Neural cell (in vitro differentiated cells): ENCODE data around the gene MPHOSPH9. TPM values are rescaled to one million over a fixed set of nuclear protein-coding genes. Genes with fewer than 3 reads are reported as not detected.

Experiments used
- H2AFZ ChIP-seq: fragments of 200-600, 300-800 bp; sonication (generic), shearing (Covaris generic); 2 replicates; pipeline ENCODE4 v1.6.0; 2014; ENCODE audit warnings: low read depth, mild to moderate bottlenecking, antibody characterized with exemption, low read length, moderate library complexity
- H3F3A ChIP-seq: fragments of 200-600 bp; shearing (Covaris generic); 2 replicates; pipeline ENCODE4 v1.6.1; 2016; ENCODE audit warnings: mild to moderate bottlenecking, moderate library complexity, mixed read lengths, antibody characterized with exemption, low read length; ENCODE audit not compliant: insufficient read depth, poor library complexity, severe bottlenecking
- H3K27ac ChIP-seq: fragments of 200-600, 300-800 bp; sonication (generic), shearing (Covaris generic); 2 replicates; pipeline ENCODE4 v1.5.1; 2014; ENCODE audit warnings: mild to moderate bottlenecking, low read length, moderate library complexity
- H3K27me3 ChIP-seq: fragments of 300-800, 200-600 bp; sonication (generic), shearing (Covaris generic); 2 replicates; pipeline ENCODE4 v1.6.0; 2014; ENCODE audit warnings: mild to moderate bottlenecking, low read depth, low read length, moderate library complexity; ENCODE audit not compliant: insufficient read depth
- H3K36me3 ChIP-seq: fragments of 300-800, 200-600 bp; sonication (generic), shearing (Covaris generic); 2 replicates; pipeline ENCODE4 v1.5.1; 2014; ENCODE audit warnings: mild to moderate bottlenecking, antibody characterized with exemption, low read length, moderate library complexity; ENCODE audit not compliant: insufficient read depth
- H3K4me2 ChIP-seq: fragments of 300-800, 200-600 bp; sonication (generic), shearing (Covaris generic); 2 replicates; pipeline ENCODE4 v1.6.0; 2014; ENCODE audit warnings: mild to moderate bottlenecking, low read length
- H3K4me3 ChIP-seq: fragments of 300-800, 200-600 bp; sonication (generic), shearing (Covaris generic); 2 replicates; pipeline ENCODE4 v1.5.1; 2014; ENCODE audit warnings: mild to moderate bottlenecking, low read length, moderate library complexity
- H3K79me2 ChIP-seq: fragments of 200-600 bp; shearing (Covaris generic); replicated peaks from 2 replicates; pipeline ENCODE4 v1.6.0; 2014; ENCODE audit warnings: mild to moderate bottlenecking, low read length, moderate library complexity; ENCODE audit not compliant: insufficient read depth
- H3K9ac ChIP-seq: fragments of 300-800, 200-600 bp; sonication (generic), shearing (Covaris generic); 2 replicates; pipeline ENCODE4 v1.6.1; 2016; ENCODE audit warnings: mild to moderate bottlenecking, low read length, mixed read lengths
- H3K9me2 ChIP-seq: fragments of 200-600 bp; shearing (Covaris generic); 2 replicates; pipeline ENCODE4 v1.6.1; 2016; ENCODE audit warnings: mild to moderate bottlenecking, low read length, mixed read lengths; ENCODE audit not compliant: insufficient read depth
- H3K9me3 ChIP-seq: fragments of 200-600, 300-800 bp; sonication (generic), shearing (Covaris generic); 2 replicates; pipeline ENCODE4 v1.6.1; 2016; ENCODE audit warnings: mild to moderate bottlenecking, mixed run types, low read length, moderate library complexity, mixed read lengths
- H4K20me1 ChIP-seq: fragments of 200-600 bp; shearing (Covaris generic); 2 replicates; pipeline ENCODE4 v1.6.1; 2016; ENCODE audit warnings: mild to moderate bottlenecking, mixed run types; ENCODE audit not compliant: insufficient read depth
- CTCF ChIP-seq: fragments of 450-650 bp; IDR thresholded peaks from 2 replicates; pipeline ENCODE4 v1.5.1; 2014; ENCODE audit warnings: antibody characterized with exemption, mild to moderate bottlenecking, moderate library complexity; ENCODE audit not compliant: poor library complexity, severe bottlenecking
- EP300 ChIP-seq: fragments of 450-650 bp; conservative IDR thresholded peaks from 2 replicates; pipeline ENCODE4 v1.6.1; 2014; ENCODE audit warnings: antibody characterized with exemption, mild to moderate bottlenecking, moderate library complexity; ENCODE audit not compliant: poor library complexity, severe bottlenecking
- EZH2 ChIP-seq: fragments of 200-600, 300-800 bp; shearing (Covaris generic), sonication (generic); IDR thresholded peaks from 2 replicates; pipeline ENCODE4 v1.6.1; 2014; ENCODE audit warnings: antibody characterized with exemption, low read length, borderline replicate concordance, mild to moderate bottlenecking; ENCODE audit not compliant: insufficient read depth, poor library complexity, severe bottlenecking
- MXI1 ChIP-seq: fragments of 450-650 bp; conservative IDR thresholded peaks from 2 replicates; pipeline ENCODE4 v1.6.1; 2014; ENCODE audit warnings: antibody characterized with exemption, mild to moderate bottlenecking; ENCODE audit not compliant: poor library complexity, severe bottlenecking
- POLR2AphosphoS5 ChIP-seq: IDR thresholded peaks from 2 replicates; pipeline ENCODE4 v1.6.1; 2012
- RAD21 ChIP-seq: fragments of 450-650 bp; conservative IDR thresholded peaks from 2 replicates; pipeline ENCODE4 v1.6.1; 2014; ENCODE audit warnings: antibody characterized with exemption, mild to moderate bottlenecking, moderate library complexity
- REST ChIP-seq: IDR thresholded peaks from 2 replicates; pipeline ENCODE4 v1.6.1; 2012; ENCODE audit warnings: borderline replicate concordance
- SMC3 ChIP-seq: fragments of 450-650 bp; conservative IDR thresholded peaks from 2 replicates; pipeline ENCODE4 v1.6.1; 2014; ENCODE audit warnings: antibody characterized with exemption, mild to moderate bottlenecking, moderate library complexity; ENCODE audit not compliant: poor library complexity
- TAF1 ChIP-seq: IDR thresholded peaks from 2 replicates; pipeline ENCODE4 v1.6.1; 2012; ENCODE audit warnings: low read depth
- polyA minus RNA-seq: library from RNA; depleted of rRNA, polyadenylated mRNA; stranded (reverse); fragments of >200 nt; gene quantifications from 2 replicates; pipeline ENCODE4 v1.2.3, GENCODE V29; 2014
- polyA plus RNA-seq: library from polyadenylated mRNA; depleted of rRNA; stranded (reverse); fragments of >200 nt; gene quantifications from 2 replicates; pipeline ENCODE4 v1.2.3, GENCODE V29; 2014

The MPHOSPH9 gene
- polyA plus RNA-seq (59.1 and 66.8 TPM in 2 replicates), polyA minus RNA-seq (139 and 155 TPM in 2 replicates)

- Histone ChIP-seq H3K9me2 (no peaks in the 10 kb centered on the region), H3K27ac (peak within 1 kb of the TSS; percentile 87), H4K20me1 (no peaks in the 10 kb centered on the region), H2AFZ (peak within 1 kb of the TSS; percentile 86), H3K9ac (peak within 1 kb of the TSS; percentile 83), H3K4me3 (peak within 1 kb of the TSS; percentile 82), H3K4me2 (peak within 1 kb of the TSS; percentile 87), H3K79me2 (peaks cover 53% of the 10 kb centered on the region), H3K36me3 (no peaks in the 10 kb centered on the region), H3K27me3 (no peaks in the 10 kb centered on the region), H3F3A (no peaks in the 10 kb centered on the region), H3K9me3 (no peaks in the 10 kb centered on the region)
- TF ChIP-seq MXI1 (peak; percentile 87), POLR2AphosphoS5 (peak; percentile 98), REST (peak; percentile 95), EZH2 (no peak), EP300 (peak; percentile 67), TAF1 (peak; percentile 95), SMC3 (peak; percentile 42), CTCF (no peak), RAD21 (peak; percentile 23)
Observed at GRCh38 chr12:123232807-123233504, at the start of gene MPHOSPH9, which contains the start of gene MTRFR. MPHOSPH9 (minus strand) TSS chr12:123233141; CDS start chr12:123230364, 2,777 bp downstream. MTRFR (plus strand) TSS chr12:123233436; CDS start chr12:123253675, 20,239 bp downstream.

GRCh38 chr12:123282111-123282510 is 49.2 kb upstream of the MPHOSPH9 start:
- TF ChIP-seq EP300 (no peak), EZH2 (no peak), TAF1 (no peak), POLR2AphosphoS5 (no peak), SMC3 (no peak), CTCF (no peak), MXI1 (no peak), REST (no peak), RAD21 (no peak)
- H3K9me2 ChIP-seq = no peaks in the 10 kb centered on the region
- H3K27ac ChIP-seq = no peak overlapping the region
- no peak overlapping the region for H3K4me2 ChIP-seq
- H3K27me3 ChIP-seq = no peaks in the 10 kb centered on the region
- H3K9me3 ChIP-seq = no peaks in the 10 kb centered on the region
- H3K36me3 ChIP-seq = no peaks in the 10 kb centered on the region
- H4K20me1 ChIP-seq = no peaks in the 10 kb centered on the region
- no peaks in the 10 kb centered on the region for H3K79me2 ChIP-seq
- H3K4me3 ChIP-seq = no peak overlapping the region
- H3F3A ChIP-seq = no peaks in the 10 kb centered on the region
- no peak overlapping the region for H3K9ac ChIP-seq
- H2AFZ ChIP-seq = no peak overlapping the region
